Heart left ventricle (tissue), 16 donors: ENCODE data around the gene ZBTB21. TPM values are rescaled to one million over a fixed set of nuclear protein-coding genes. Genes with fewer than 3 reads are reported as not detected.

ENCODE experiments used
- ATAC-seq, 4 donors: fragments of 200-7000 bp; cut with Tn5 transposase; one replicate each; pipeline ENCODE4 v1.9.1; 2020 to 2022; ENCODE audit warnings: moderate library complexity in 4 of 4, mild to moderate bottlenecking in 3 of 4, moderate number of reproducible peaks in 1 of 4
- DNase-seq, 5 donors: peaks; one replicate each; pipeline ENCODE4 v3.0.0-alpha.2; 2020
- H3K27ac ChIP-seq, 12 donors: fragments of 200-600 bp; sonication (generic) in 4 of 12; one replicate each; pipeline versions ENCODE4 v1.5.0 to v1.8.0; 2016 to 2022; ENCODE audit warnings: mild to moderate bottlenecking in 2 of 12
- H3K27me3 ChIP-seq, 9 donors: fragments of 200-600 bp; sonication (generic) in 2 of 9; one replicate each; pipeline versions ENCODE4 v1.5.1 to v1.8.0; 2016 to 2022; ENCODE audit warnings: mild to moderate bottlenecking in 3 of 9
- H3K36me3 ChIP-seq, 9 donors: fragments of 200-600 bp; sonication (generic) in 2 of 9; one replicate each; pipeline versions ENCODE4 v1.5.0 to v1.8.0; 2018 to 2022; ENCODE audit warnings: mild to moderate bottlenecking in 2 of 9
- H3K4me1 ChIP-seq, 12 donors: fragments of 200-600 bp; sonication (generic) in 4 of 12; one replicate each; pipeline versions ENCODE4 v1.5.0 to v1.8.0; 2016 to 2022; ENCODE audit warnings: mild to moderate bottlenecking in 3 of 12
- H3K4me3 ChIP-seq, 12 donors: fragments of 200-600 bp; sonication (generic) in 4 of 12; one replicate each; pipeline versions ENCODE4 v1.5.0 to v1.8.0; 2017 to 2022; ENCODE audit warnings: mild to moderate bottlenecking in 9 of 12, moderate library complexity in 4 of 12
- H3K9me3 ChIP-seq, 12 donors: fragments of 200-600 bp; sonication (generic) in 4 of 12; one replicate each; pipeline versions ENCODE4 v1.5.0 to v1.8.0; 2016 to 2022; ENCODE audit warnings: mild to moderate bottlenecking in 1 of 12
- POLR2A ChIP-seq, 2 donors: fragments of 450-650 bp; IDR thresholded peaks; one replicate each; pipeline ENCODE4 v1.6.1; 2017; ENCODE audit warnings: antibody characterized with exemption in 2 of 2, mild to moderate bottlenecking in 2 of 2, moderate library complexity in 2 of 2
- WGBS, 4 donors: extraction: QIAGEN DNeasy Blood & Tissue Kit in 2 of 4; methylation state at CpG; one replicate each; pipeline versions ENCODE4 v1.1.5 to v1.1.7; 2013 to 2018; 5-methylcytosine and 5-hydroxymethylcytosine counted together
- intact Hi-C, 10 donors: fragments of 100-400 bp; cut with DNase I; formaldehyde crosslinking; loops; one replicate each; pipeline versions ENCODE4 v1.11.1 to v1.14.2; 2022
- polyA plus RNA-seq, 2 donors: library from polyadenylated mRNA; stranded (reverse); fragments of 200-250 nt; gene quantifications; one replicate each; pipeline ENCODE4 v1.2.3, GENCODE V29; 2013
- total RNA-seq, 9 donors: library from RNA; depleted of rRNA in 2 of 9; stranded (reverse); fragments of >200 nt in 2 of 9; fragmentation: NEBNext Ultra II Directional in 3 of 9; extraction: Animal tissue kit (Norgen Biotek cat#: 25700) in 3 of 9; gene quantifications; one replicate each; pipeline versions ENCODE4 v1.1.0 to v1.2.4, GENCODE V29; 2016 to 2023
- TF ChIP-seq, protein P1 (sequence below), 12 donors: fragments of 200-600 bp; sonication (generic) in 4 of 12; IDR thresholded peaks; one replicate each; pipeline versions ENCODE4 v1.5.0 to v1.8.0; 2018 to 2022; ENCODE audit warnings: antibody characterized with exemption in 12 of 12, mild to moderate bottlenecking in 5 of 12
- donor health status: ischemic (EF 13 %, LVEDD 7.1; RV severe dilation, severe dysfunction).
- donor health status: healthy with polysubstance abuse.
- donor health status: DM: no; HTN: yes; CAD: no.
- donor health status: DM: no; HTN: no; CAD: no.
- donor health status: ischemic (EF 25% LVEDD 6.9; RV normal size, moderate dysfunction).
- donor health status: ischemic (EF 25% LVEDD 5.7; RV mildly dilated, moderate dysfunction).
- donor health status: healthy.
- donor health status: DM: yes; HTN: yes; CAD: no.
- donor health status: ischemic (EF 35%, LVEDD 5.7; RV mildly dilated, moderate dysfunction).
- donor health status: nonischemic (EF 11% LVEDD 7.7; RV severe dilation, severe dysfunction).
- donor health status: DM: yes; HTN: yes; CAD: no.
- donor health status: PGD.
- donor health status: ischemic (EF 29% LVEDD 5.4; RV normal size, mild dysfunction).
- donor health status: nonischemic (EF 23%, LVEDD 6.1; RV moderate dilation, normal function).

ZBTB21 gene
- total and polyA plus RNA-seq, 11 donors: 1.2 to 10.2 (median 6.1) TPM

DNA sequence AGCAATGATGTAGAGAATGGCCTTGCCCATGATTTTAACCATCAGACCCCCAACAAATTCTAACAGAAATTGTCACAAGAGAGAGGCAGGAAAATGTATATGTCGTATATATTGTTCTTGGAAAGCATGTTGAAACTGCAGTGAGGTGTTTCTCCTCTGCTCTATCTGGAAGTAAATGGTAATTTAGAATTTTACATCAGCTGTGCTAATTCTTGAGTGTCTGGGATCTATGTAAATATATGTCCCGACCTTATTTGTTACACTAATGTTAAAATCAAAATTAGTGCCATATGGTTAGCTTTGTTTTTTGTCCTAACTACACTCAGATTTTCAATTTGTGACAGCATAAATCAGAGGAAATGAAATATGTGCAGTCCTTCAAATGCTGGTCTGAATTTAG lies 20.5 kb downstream of the ZBTB21 start:
- ATAC-seq (no peak), DNase-seq (no peak)
- intact Hi-C loops: no loop called here
- Histone ChIP-seq H3K4me3 (no peak overlapping the region), H3K27me3 (no peaks in the 10 kb centered on the region), H3K4me1 (peaks cover 0 to 5% (median 0%) of the 10 kb centered on the region in 12 donors), H3K36me3 (peaks cover 0 to 47% (median 36%) of the 10 kb centered on the region in 9 donors), H3K27ac (no peak overlapping the region), H3K9me3 (no peaks in the 10 kb centered on the region)
- no peak for TF ChIP-seq POLR2A (IDR thresholded peaks at IDR 0.05)
- 93 to 99% (median 95%) methylated on average over 2 of the region's 2 CpGs for WGBS, 4 donors

DNA sequence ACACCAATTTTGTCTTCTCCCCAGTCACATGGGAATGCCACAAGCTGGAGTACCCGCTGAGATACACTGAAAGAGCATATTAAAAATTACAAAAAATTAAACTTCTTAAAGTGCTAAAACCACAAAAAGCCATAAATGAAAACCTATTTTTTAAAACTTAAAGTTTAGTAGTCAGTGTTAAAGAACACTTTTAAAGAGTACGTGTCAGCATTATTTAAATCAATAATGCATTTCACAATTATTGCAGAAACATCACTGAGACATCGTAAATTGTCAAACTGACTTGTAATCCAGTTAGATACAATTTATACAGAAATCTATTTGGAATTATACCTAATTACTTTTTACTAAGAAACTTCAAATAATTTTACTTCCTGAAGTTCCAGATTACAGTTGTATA lies 22.9 kb downstream of the ZBTB21 start:
- no peaks in the 10 kb centered on the region for H3K4me1 ChIP-seq
- no peak overlapping the region for H3K4me3 ChIP-seq
- 97 to 99% (median 98%) methylated on average over 3 of the region's 3 CpGs for WGBS, 4 donors
- ATAC-seq: no peak
- H3K27ac ChIP-seq: no peak overlapping the region
- intact Hi-C loops: no loop called here
- DNase-seq: no peak
- H3K9me3 ChIP-seq: peaks cover 0 to 12% (median 0%) of the 10 kb centered on the region in 12 donors
- H3K36me3 ChIP-seq: peaks cover 0 to 30% (median 17%) of the 10 kb centered on the region in 9 donors
- TF ChIP-seq POLR2A (IDR thresholded peaks at IDR 0.05): no peak
- TF ChIP-seq, protein P1, sequence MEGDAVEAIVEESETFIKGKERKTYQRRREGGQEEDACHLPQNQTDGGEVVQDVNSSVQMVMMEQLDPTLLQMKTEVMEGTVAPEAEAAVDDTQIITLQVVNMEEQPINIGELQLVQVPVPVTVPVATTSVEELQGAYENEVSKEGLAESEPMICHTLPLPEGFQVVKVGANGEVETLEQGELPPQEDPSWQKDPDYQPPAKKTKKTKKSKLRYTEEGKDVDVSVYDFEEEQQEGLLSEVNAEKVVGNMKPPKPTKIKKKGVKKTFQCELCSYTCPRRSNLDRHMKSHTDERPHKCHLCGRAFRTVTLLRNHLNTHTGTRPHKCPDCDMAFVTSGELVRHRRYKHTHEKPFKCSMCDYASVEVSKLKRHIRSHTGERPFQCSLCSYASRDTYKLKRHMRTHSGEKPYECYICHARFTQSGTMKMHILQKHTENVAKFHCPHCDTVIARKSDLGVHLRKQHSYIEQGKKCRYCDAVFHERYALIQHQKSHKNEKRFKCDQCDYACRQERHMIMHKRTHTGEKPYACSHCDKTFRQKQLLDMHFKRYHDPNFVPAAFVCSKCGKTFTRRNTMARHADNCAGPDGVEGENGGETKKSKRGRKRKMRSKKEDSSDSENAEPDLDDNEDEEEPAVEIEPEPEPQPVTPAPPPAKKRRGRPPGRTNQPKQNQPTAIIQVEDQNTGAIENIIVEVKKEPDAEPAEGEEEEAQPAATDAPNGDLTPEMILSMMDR (IDR thresholded peaks at IDR 0.05): no peak
- H3K27me3 ChIP-seq: no peaks in the 10 kb centered on the region

DNA sequence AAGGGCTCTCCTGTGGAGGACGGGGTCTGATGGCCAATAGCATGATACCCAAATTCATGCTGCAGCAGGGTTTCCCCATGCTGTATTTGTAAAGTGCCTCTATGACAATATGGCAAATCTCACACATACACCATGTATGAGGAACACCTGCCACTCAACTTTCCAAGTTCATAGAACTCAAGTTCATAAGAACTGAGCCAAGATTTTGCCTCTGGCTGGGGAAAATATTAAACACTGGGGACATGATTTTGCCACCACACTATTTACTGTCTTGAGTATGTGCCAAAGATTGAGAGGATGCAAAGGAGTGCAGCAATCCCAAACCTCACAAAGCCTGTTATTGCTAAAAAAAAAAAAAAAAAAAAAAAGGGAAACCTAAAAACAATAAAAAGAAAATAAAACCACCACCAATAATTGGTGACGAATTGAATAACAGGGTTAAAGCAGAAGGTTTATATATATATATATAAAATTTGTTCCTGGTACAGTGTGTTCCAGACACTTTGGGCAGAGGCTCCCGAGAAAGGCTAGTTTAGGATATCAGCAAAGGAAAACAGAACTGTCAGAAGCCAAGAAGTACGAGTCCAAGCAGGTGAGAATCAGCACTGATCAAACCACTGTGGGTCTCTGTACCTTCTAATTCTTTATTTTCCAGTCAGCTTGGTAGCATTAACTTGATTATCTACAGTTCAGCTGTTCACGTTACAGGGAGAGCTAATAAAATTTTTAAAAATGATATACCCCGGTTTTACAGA lies 24.3 kb downstream of the ZBTB21 start:
- 87 to 93% (median 91%) methylated on average over 6 of the region's 6 CpGs for WGBS, 4 donors
- H3K9me3 ChIP-seq: peaks cover 0 to 12% (median 0%) of the 10 kb centered on the region in 12 donors
- ATAC-seq (no peak), DNase-seq (no peak)
- intact Hi-C loops: no loop called here
- H3K27me3 ChIP-seq: no peaks in the 10 kb centered on the region
- H3K4me3 ChIP-seq: no peak overlapping the region
- peaks cover 0 to 15% (median 3%) of the 10 kb centered on the region in 9 donors for H3K36me3 ChIP-seq
- no peak for TF ChIP-seq POLR2A (IDR thresholded peaks at IDR 0.05)
- TF ChIP-seq, protein P1 (IDR thresholded peaks at IDR 0.05): no peak
- H3K4me1 ChIP-seq: no peaks in the 10 kb centered on the region
- no peak overlapping the region for H3K27ac ChIP-seq

DNA sequence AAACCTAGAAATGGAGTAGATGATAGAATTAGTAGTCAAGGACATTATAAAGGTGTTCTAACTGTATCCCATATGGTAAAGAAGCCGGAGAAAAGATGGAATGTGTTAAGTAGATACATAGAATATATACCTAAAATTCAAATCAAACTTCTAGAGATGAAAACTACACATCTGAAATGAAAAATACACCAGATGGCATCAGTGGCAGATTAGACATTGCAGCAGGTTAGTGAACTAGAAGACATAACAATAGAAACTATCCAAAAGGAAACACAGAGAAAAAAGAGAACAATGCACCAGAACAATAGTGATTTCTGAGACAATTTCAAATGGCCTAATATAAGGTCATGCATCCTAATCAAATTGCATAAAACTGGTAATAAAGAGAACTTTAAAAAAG lies 26.9 kb downstream of the ZBTB21 start:
- Histone ChIP-seq H3K27ac (no peak overlapping the region), H3K4me1 (no peaks in the 10 kb centered on the region), H3K9me3 (peaks cover 0 to 20% (median 3%) of the 10 kb centered on the region in 12 donors), H3K36me3 (no peaks in the 10 kb centered on the region), H3K4me3 (no peak overlapping the region), H3K27me3 (no peaks in the 10 kb centered on the region)
- intact Hi-C loops: no loop called here
- ATAC-seq: no peak
- no peak for TF ChIP-seq POLR2A (IDR thresholded peaks at IDR 0.05)
- DNase-seq: no peak
- whole genome bisulfite sequencing, 4 donors: 97 to 100% (median 98%) methylated on average over 1 of the region's 1 CpG

- DNase-seq (no peak), ATAC-seq (no peak)
- Histone ChIP-seq H3K27me3 (no peaks in the 10 kb centered on the region), H3K27ac (no peak overlapping the region), H3K4me3 (no peak overlapping the region), H3K9me3 (peaks cover 0 to 20% (median 3%) of the 10 kb centered on the region in 12 donors), H3K36me3 (no peaks in the 10 kb centered on the region), H3K4me1 (no peaks in the 10 kb centered on the region)
- TF ChIP-seq POLR2A (IDR thresholded peaks at IDR 0.05): no peak
- TF ChIP-seq, protein P1 (IDR thresholded peaks at IDR 0.05): no peak
- intact Hi-C loops: no loop called here
Measured at GRCh38 chr21:41980561-41980960, 29.6 kb downstream of the ZBTB21 start.
